H9 (cell line): ENCODE results near the gene KIRREL3. TPM values are rescaled to one million over a fixed set of nuclear protein-coding genes. Genes with fewer than 3 reads are reported as not detected.

Source experiments
- DNase-seq: peaks from one replicate; pipeline ENCODE4 v3.0.0-alpha.2; 2017
- H2AFZ ChIP-seq: one replicate; pipeline ENCODE4 v1.6.1; 2013; ENCODE audit warnings: mild to moderate bottlenecking, low read length, control low read depth, moderate library complexity
- H2AK5ac ChIP-seq: 2 replicates; pipeline ENCODE4 v1.6.1; 2013; ENCODE audit warnings: low read length, control low read depth, mixed read lengths; ENCODE audit not compliant: insufficient read length
- H2BK120ac ChIP-seq: one replicate; pipeline ENCODE4 v1.6.1; 2013; ENCODE audit warnings: low read depth, mild to moderate bottlenecking, low read length, control low read depth, inconsistent platforms; ENCODE audit not compliant: poor library complexity, severe bottlenecking
- H2BK12ac ChIP-seq: 2 replicates; pipeline ENCODE4 v1.6.1; 2013; ENCODE audit warnings: low read length, control low read depth, mixed read lengths, low read depth; ENCODE audit not compliant: insufficient read length
- H2BK15ac ChIP-seq: 2 replicates; pipeline ENCODE4 v1.6.1; 2013; ENCODE audit warnings: low read depth, low read length, control low read depth
- H2BK20ac ChIP-seq: one replicate; pipeline ENCODE4 v1.6.1; 2013; ENCODE audit warnings: low read depth, mild to moderate bottlenecking, low read length, control low read depth, inconsistent platforms; ENCODE audit not compliant: poor library complexity, severe bottlenecking
- H2BK5ac ChIP-seq: 2 replicates; pipeline ENCODE4 v1.6.1; 2013; ENCODE audit warnings: low read length, control low read depth, mixed read lengths; ENCODE audit not compliant: insufficient read length
- H3K14ac ChIP-seq: 2 replicates; pipeline ENCODE4 v1.6.1; 2013; ENCODE audit warnings: low read length, control low read depth; ENCODE audit not compliant: insufficient read depth
- H3K18ac ChIP-seq: 2 replicates; pipeline ENCODE4 v1.6.1; 2013; ENCODE audit warnings: low read depth, mild to moderate bottlenecking, mixed read lengths, low read length, control low read depth; ENCODE audit not compliant: insufficient read length
- H3K23ac ChIP-seq: 2 replicates; pipeline ENCODE4 v1.6.1; 2013; ENCODE audit warnings: low read length, control low read depth, mixed read lengths, low read depth; ENCODE audit not compliant: insufficient read length
- H3K23me2 ChIP-seq: 2 replicates; pipeline ENCODE4 v1.6.1; 2013; ENCODE audit warnings: low read depth, mild to moderate bottlenecking, mixed read lengths, low read length, control low read depth; ENCODE audit not compliant: insufficient read length, poor library complexity, severe bottlenecking
- H3K27ac ChIP-seq: 2 replicates; pipeline ENCODE4 v1.5.1; 2013; ENCODE audit warnings: low read length, control low read depth, mixed read lengths, low read depth; ENCODE audit not compliant: insufficient read length
- H3K27me3 ChIP-seq: 2 replicates; pipeline ENCODE4 v1.6.1; 2013; ENCODE audit warnings: low read length, control low read depth, inconsistent platforms; ENCODE audit not compliant: insufficient read depth
- H3K4ac ChIP-seq: 2 replicates; pipeline ENCODE4 v1.6.1; 2013; ENCODE audit warnings: low read depth, mild to moderate bottlenecking, control low read depth, inconsistent platforms, low read length, moderate library complexity
- H3K4me1 ChIP-seq: 2 replicates; pipeline ENCODE4 v1.6.1; 2013; ENCODE audit warnings: low read length, control low read depth, inconsistent platforms; ENCODE audit not compliant: insufficient read depth
- H3K4me2 ChIP-seq: 2 replicates; pipeline ENCODE4 v1.6.1; 2013; ENCODE audit warnings: low read length, control low read depth, mixed read lengths; ENCODE audit not compliant: insufficient read length, insufficient read depth
- H3K56ac ChIP-seq: 2 replicates; pipeline ENCODE4 v1.6.1; 2013; ENCODE audit warnings: low read depth, mild to moderate bottlenecking, mixed read lengths, low read length, control low read depth; ENCODE audit not compliant: insufficient read length
- H3K79me1 ChIP-seq: 2 replicates; pipeline ENCODE4 v1.6.1; 2013; ENCODE audit warnings: low read depth, mild to moderate bottlenecking, moderate library complexity, low read length, control low read depth, inconsistent platforms; ENCODE audit not compliant: insufficient read depth, poor library complexity, severe bottlenecking
- H3K79me2 ChIP-seq: 2 replicates; pipeline ENCODE4 v1.6.1; 2013; ENCODE audit warnings: low read length, control low read depth, inconsistent platforms; ENCODE audit not compliant: insufficient read depth
- H3K9ac ChIP-seq: 2 replicates; pipeline ENCODE4 v1.6.1; 2013; ENCODE audit warnings: low read length, control low read depth, mixed read lengths; ENCODE audit not compliant: insufficient read length; ENCODE audit errors: extremely low read depth
- H3K9me3 ChIP-seq: one replicate; pipeline ENCODE4 v1.6.1; 2013; ENCODE audit warnings: low read depth, low read length, inconsistent platforms; ENCODE audit not compliant: control insufficient read depth
- H3T11ph ChIP-seq: one replicate; pipeline ENCODE4 v1.6.1; 2013; ENCODE audit warnings: mild to moderate bottlenecking, low read length, control low read depth, inconsistent platforms
- H4K20me1 ChIP-seq: one replicate; pipeline ENCODE4 v1.6.1; 2013; ENCODE audit not compliant: control insufficient read depth, insufficient read length, insufficient read depth
- H4K5ac ChIP-seq: 2 replicates; pipeline ENCODE4 v1.6.1; 2013; ENCODE audit warnings: low read depth, mild to moderate bottlenecking, mixed read lengths, low read length, control low read depth; ENCODE audit not compliant: insufficient read length
- H4K8ac ChIP-seq: replicated peaks from 2 replicates; pipeline ENCODE4 v1.6.1; 2013; ENCODE audit warnings: low read length, control low read depth, mixed read lengths, low read depth; ENCODE audit not compliant: insufficient read length
- H4K91ac ChIP-seq: 2 replicates; pipeline ENCODE4 v1.6.1; 2013; ENCODE audit warnings: low read depth, mild to moderate bottlenecking, moderate library complexity, mixed read lengths, low read length, control low read depth; ENCODE audit not compliant: insufficient read length
- H3K27ac Mint-ChIP-seq, 3 experiments: 2 replicates in 2 of 3; 3 replicates in 1 of 3; pipeline ENCODE4 v1.8.0; 2020 to 2021; ENCODE audit warnings: mixed read lengths in 3 of 3, mild to moderate bottlenecking in 1 of 3, moderate library complexity in 1 of 3
- H3K27me3 Mint-ChIP-seq: 2 replicates; pipeline ENCODE4 v1.8.0; 2021; ENCODE audit warnings: low read depth, mild to moderate bottlenecking, moderate library complexity, mixed read lengths
- H3K36me3 Mint-ChIP-seq, 3 experiments: 2 replicates in 2 of 3; 3 replicates in 1 of 3; pipeline ENCODE4 v1.8.0; 2020 to 2021; ENCODE audit warnings: low read depth in 3 of 3, mixed read lengths in 3 of 3; ENCODE audit not compliant: insufficient read depth in 1 of 3
- H3K4me1 Mint-ChIP-seq, 2 experiments: 2 replicates each; pipeline ENCODE4 v1.8.0; 2020; ENCODE audit warnings: mixed read lengths in 2 of 2
- H3K4me3 Mint-ChIP-seq, 2 experiments: 2 replicates in 1 of 2; 3 replicates in 1 of 2; pipeline ENCODE4 v1.8.0; 2020 to 2021; ENCODE audit warnings: mild to moderate bottlenecking in 2 of 2, mixed read lengths in 2 of 2, moderate library complexity in 1 of 2
- H3K9me3 Mint-ChIP-seq, 2 experiments: 2 replicates in 1 of 2; 3 replicates in 1 of 2; pipeline ENCODE4 v1.8.0; 2020; ENCODE audit warnings: mild to moderate bottlenecking in 2 of 2, mixed read lengths in 2 of 2, moderate library complexity in 1 of 2
- CTCF ChIP-seq: fragments of 200-600 bp; sonication (generic); conservative IDR thresholded peaks from 3 replicates; pipeline ENCODE4 v1.8.0; 2021; ENCODE audit warnings: antibody characterized with exemption, mild to moderate bottlenecking
- WGBS: extraction: QIAGEN DNeasy Blood & Tissue Kit; methylation state at CpG from one replicate; pipeline ENCODE4 v1.1.7; 2013; ENCODE audit warnings: missing lambda C conversion rate, low lambda C conversion rate, mixed read lengths; ENCODE audit not compliant: insufficient read length; ENCODE audit errors: extremely low coverage; 5-methylcytosine and 5-hydroxymethylcytosine counted together
- total RNA-seq: library from RNA; stranded (reverse); gene quantifications from 2 replicates; pipeline ENCODE4 v1.2.1, GENCODE V29; 2021

The KIRREL3 gene
- total RNA-seq, 1 experiment from 2014 or later = 0.17 TPM

- H3K4me1 Mint-ChIP-seq = peaks cover 0 to 8% of the 10 kb centered on the region in 2 experiments; a peak in 2 of 4 replicates
- H2BK120ac ChIP-seq = no peak overlapping the region
- no peaks in the 10 kb centered on the region for H4K20me1 ChIP-seq
- WGBS = no CpG with 5 or more reads among the region's 9 CpGs
- no peaks in the 10 kb centered on the region for H3K27me3 Mint-ChIP-seq
- peaks cover 7 to 13% (median 8%) of the 10 kb centered on the region in 3 experiments for H3K36me3 Mint-ChIP-seq
- no peak overlapping the region for H2BK5ac ChIP-seq
- no peaks in the 10 kb centered on the region for H3K79me1 ChIP-seq
- no peak for TF ChIP-seq CTCF
- no peak overlapping the region for H2BK20ac ChIP-seq
- no peak overlapping the region for H2AFZ ChIP-seq
- H2BK15ac ChIP-seq = no peak overlapping the region
- no peak overlapping the region for H3K23ac ChIP-seq
- no peaks in the 10 kb centered on the region for H3K79me2 ChIP-seq
- no peak overlapping the region for H2BK12ac ChIP-seq
- no peak overlapping the region for H2AK5ac ChIP-seq
- H3K4me1 ChIP-seq = no peaks in the 10 kb centered on the region
- H3T11ph ChIP-seq = no peak overlapping the region
- no peak overlapping the region for H3K14ac ChIP-seq
- no peak for DNase-seq
- no peaks in the 10 kb centered on the region for H3K9me3 ChIP-seq
- no peak overlapping the region for H3K4ac ChIP-seq
- no peak overlapping the region for H3K9ac ChIP-seq
- H3K23me2 ChIP-seq = no peaks in the 10 kb centered on the region
- H4K8ac ChIP-seq = no peak overlapping the region
- H3K9me3 Mint-ChIP-seq = no peaks in the 10 kb centered on the region
- H3K4me3 Mint-ChIP-seq = no peak overlapping the region
- no peak overlapping the region for H3K56ac ChIP-seq
- no peak overlapping the region for H4K91ac ChIP-seq
- no peak overlapping the region for H3K27ac ChIP-seq
- no peak overlapping the region for H3K18ac ChIP-seq
- H3K4me2 ChIP-seq = no peak overlapping the region
- H4K5ac ChIP-seq = no peak overlapping the region
- no peaks in the 10 kb centered on the region; the same call in 1 of the 2 replicates for H3K27me3 ChIP-seq
- H3K27ac Mint-ChIP-seq = no peak overlapping the region
Observed at GRCh38 chr11:126413843-126414405, 586.6 kb downstream of the KIRREL3 start.
